GM19351 (cell line): Measurements from ENCODE around the gene SWSAP1.
"Not testable (repeated sequence)": the region's sequence is repeated elsewhere in the genome, so short reads cannot be mapped to it uniquely, and the experiment has no call there.

Experiments
- ATAC-seq: cut with Tn5 transposase; IDR thresholded peaks from one replicate; pipeline ENCODE4 v1.9.1; 2021; ENCODE audit warnings: mild to moderate bottlenecking, moderate library complexity; ENCODE audit not compliant: unreplicated experiment

Gene SWSAP1

DNA sequence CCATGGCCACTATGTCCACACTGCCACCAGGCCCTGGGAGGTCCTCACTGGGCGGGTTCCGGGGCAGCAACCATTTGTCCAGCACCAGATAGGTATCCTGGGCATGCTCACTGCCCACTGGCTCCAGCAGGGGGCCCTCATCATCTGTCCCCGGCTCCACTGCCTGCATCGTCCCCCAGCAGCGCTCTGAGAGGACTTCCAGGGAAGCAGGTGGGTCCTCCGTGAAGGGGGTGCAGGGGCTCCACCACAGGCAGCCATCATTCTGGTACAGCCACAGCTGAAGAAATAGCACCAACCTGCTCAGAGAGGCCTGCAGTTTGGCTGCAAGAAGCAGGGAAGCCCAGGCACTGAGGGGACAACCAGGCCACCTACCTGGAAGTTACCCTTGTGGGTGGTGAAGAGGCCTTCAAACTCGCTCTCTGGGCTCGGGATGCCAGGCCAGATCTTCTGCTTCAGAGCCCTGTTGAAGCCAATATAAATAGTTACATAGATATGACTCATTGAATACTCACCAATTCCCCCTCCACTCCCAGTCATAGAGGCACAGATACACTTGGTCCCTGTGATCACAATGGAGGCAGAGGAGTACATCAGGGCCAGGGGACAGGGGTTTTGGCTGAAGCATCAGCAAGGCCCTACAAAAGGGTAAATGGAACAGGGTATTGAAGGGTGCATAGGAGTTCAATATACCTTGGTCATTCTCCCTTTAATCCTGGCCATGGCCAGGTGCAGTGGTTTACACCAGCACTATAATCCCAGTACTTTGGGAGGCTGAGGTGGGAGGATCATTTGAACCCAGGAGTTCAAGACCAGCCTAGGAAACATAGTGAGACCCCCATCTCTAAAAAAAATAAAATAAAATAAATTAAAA lies 4.1 kb downstream of the SWSAP1 start:
- ATAC-seq = no peak

DNA sequence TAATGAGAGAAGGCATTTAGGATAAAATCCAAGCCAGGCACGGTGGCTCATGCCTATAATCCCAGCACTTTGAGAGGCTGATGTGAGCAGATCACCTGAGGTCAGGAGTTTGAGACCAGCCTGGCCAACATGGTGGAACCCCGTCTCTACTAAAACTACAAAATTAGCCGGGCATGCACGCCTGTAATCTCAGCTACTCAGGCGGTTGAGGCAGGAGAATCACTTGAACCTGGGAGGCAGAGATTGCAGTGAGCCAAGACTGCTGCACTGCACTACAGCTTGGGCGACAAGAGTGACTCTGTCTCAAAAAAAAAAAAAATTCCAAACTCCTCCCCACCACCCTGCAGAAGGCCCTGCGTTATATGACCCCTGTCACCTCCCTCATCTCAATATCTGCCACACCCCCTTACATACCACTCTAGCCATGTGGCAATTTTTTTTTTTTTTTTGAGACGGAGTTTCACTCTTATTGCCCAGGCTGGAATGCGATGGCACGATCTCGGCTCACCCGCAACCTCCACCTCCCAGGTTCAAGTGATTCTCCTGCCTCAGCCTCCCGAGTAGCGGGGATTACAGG lies 4.9 kb downstream of the SWSAP1 start:
- ATAC-seq = not testable (repeated sequence)

DNA sequence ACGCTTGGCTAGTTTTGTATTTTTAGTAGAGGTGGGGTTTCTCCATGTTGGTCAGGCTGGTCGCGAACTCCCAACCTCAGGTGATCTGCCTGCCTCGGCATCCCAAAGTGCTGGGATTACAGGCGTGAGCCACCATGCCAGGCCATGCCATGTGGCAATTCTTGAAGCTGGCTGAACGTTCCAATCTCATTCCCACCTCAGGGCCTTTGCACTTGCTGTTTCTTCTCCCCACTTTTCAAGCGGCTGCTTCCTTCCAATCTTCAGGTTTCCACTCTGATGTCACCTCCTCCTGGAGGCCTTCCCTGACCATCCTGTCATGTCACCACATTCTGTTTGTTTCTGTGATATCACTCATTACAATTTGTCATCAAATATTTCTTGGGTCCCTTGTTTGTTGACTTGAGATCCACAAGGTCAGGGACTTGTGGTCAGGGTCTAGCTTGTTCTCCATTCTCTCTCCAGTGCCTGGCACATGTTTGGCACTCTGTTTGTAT lies 5.4 kb downstream of the SWSAP1 start:
- ATAC-seq = no peak

DNA sequence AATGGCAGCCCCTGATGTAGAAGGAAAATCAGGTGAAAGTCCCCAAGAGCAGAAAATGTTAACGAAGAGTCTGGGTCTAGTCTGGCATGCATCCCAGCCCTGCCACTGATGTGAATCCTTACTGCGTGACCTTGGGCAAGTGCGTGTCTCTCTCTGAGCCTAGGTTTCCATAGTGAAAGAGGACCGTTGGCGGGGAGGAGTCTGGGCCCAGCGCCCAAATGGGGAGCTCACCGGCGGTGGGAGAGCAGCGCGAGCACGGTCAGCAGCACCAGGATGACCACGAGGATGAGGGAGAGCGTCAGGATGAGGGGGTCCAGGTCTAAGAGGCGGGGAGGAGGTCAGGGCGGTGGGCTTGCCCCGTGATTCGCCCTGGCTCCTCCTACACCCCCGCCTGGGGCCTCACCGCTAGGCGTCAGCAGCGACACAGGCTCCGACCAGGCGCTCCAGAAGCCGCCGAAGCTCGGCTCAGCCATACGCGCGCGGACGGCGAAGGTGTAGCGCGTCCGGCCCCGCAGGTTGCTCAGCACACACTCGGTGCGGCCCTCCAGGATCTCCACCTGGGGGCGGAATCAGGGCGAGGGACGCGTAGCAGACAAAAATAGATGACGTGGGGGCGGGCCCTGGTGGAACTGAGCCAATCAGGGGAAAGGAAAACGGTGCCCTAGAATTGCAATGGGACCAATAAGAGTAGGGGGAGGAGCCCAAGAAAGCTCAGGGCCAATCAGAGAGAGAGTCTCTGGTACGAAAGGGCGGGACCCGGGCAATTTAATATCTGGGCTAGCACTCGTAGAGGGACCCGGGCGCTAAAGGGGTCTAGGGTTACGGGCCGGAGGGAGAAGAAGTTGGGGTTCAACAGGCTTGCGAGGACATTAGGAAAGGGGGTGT lies 6.4 kb downstream of the SWSAP1 start:
- ATAC-seq = peak; percentile 68

DNA sequence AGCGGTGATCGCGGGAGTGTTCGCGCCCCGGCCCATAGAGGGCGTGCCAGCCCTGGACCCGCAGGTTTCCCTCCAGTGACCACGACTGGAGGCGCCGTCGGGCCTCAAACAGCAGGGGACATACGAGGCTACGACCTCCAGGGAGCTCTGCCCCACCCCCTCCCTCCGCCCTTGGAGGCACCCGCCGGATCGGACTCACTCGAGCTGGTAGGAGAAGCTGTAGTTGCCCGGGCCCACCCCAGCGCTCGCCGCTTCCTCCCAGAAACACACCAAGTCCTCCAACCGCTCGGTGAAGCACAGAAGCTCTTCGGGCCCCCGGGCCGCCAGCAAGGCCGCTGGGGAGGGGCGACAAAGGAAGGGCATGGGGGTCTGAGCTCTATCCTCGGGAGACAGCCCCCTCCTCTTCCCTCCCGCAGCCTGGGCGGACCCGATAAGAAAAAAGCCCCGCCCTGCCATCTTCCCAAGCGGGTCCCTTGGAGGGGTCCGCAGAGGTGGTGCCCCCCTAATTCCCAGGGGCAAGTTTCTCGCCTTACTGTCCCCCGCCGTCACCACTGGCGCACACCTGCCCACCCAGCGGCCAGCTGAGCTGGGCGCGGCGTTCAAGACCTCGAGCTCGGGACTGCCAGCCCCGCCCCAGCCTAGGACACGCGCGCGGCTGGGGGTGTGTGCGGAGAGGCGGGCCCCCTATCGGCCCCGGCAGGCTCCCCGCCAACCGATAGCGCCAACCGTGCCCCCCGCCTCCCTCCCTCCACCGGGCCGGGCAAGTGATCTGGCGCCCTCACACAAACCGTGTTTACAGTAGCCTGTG lies 8.6 kb downstream of the SWSAP1 start:
- no peak for ATAC-seq

DNA sequence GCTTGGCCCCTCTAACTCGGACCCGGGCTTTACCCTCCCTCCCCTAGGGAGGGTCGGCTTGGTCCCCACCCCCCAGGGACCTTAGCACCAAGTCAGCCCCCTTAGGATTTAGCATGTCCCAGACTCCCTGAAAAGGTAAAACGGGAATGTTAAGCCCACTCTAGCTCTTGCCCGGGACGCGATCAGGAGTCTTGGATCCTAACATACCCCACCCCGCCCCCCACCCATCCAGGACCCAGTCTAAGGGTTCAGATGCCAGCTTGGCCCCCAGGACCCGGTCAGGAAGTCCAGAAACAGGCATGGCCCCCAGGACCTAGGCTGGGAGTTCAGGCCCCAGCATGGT lies 9.2 kb downstream of the SWSAP1 start:
- no peak for ATAC-seq

DNA sequence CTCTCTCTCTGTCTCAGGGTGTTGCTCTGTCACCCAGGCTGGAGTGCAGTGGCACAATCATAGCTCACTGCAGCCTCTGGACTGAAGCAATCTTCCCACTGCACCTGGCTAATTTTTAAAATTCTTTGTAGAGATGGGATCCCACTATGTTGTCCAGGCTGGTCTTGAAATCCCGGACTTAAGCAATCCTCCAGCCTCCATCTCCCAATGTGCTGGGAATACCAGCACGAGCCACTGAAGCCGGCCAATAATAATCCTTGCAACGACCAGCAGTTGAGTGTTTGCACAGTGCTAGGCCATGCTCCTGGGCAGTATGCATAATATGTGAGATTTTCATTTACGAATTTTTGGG lies 10.3 kb downstream of the SWSAP1 start:
- no peak for ATAC-seq

DNA sequence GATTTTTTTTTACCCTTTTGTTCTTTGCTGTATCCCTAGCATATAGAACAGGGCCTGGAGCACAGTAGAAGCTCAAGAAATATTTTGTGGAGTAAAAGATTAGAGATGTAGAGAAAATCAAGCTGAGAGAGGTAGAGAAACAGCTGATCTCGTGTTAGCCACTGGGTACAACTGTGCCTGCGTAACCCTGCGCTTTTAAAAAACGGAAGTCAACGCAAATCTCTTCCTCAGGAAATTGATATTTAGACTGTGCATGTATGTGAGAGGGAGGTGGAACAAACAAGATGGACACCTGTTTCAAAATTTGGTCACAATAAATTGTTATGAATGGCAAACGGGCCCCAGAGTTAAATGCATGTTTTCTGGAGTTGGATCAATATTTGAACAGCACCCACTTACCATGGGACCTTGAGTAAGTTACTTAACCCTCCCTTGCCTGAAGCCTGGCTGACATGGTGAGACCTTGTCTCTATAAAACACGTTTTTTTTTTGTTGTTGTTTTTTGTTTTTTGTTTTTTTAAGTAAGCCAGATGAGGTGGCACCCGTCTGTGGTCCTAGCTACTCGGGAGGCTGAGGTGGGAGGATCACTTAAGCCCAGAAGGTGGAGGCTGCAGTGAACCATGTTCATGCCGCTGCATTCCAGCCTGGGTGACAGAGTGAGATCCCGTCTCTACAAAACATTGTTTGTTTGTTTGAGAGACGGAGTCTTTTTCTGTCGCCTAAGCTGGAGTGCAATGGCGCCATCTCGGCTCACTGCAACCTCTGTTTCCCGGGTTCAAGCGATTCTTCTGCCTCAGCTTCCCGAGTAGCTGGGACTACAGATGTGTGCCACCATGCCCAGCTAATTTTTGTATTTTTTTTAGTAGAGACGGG lies 12.9 kb downstream of the SWSAP1 start:
- no peak for ATAC-seq

DNA sequence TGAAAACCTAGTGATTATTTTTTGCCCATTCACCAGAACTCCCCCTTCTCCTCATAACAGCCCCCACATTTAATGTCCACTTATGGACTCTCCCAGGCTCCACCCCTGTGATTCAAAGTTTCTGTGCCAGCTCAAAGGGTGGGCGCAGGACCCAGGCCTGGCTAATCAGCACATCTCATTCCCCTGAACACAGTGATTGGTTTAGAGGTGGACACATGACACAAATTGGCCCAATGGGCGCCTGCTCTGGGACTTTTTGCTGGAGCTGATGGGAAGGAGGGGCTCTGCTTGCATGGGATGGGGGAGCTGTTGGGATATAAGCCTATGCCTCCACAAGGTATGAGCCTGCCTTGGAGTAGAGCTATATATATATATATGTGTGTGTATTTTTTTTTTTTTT lies 15.9 kb downstream of the SWSAP1 start:
- no peak for ATAC-seq

DNA sequence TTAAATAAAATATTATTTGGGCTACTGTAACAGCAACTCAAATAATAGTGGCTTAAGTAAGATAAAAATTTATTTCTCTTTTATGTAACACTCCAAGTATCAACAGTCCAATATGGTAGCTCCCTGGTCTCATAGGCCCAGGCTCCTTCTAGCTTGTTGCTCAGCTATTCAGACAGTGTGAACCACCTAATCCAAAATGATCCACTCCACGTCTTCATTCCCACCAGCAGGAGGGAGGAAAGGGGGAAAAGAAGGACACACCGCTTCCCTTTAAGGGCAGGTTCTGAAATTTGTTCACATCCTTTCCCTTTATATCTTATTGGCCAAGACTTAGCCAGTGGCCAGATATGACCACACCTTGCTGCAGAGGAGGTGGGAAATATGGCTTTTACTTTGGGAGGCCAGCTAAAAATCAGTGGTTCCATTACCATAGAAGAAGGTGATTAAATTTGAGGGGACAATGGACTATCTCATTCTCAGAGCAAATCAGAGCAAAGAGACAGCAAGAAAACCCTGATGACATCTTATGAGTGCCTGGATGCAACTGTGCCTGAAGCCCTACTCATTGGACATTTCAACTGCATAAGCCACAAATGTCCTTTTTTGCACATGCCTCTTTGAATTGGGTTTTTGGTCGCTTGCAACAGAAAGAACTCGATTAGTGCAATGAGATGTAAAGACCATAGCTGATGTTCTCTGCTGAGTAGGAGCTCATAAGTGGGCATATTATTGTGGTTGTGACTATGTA lies 16.6 kb downstream of the SWSAP1 start:
- no peak for ATAC-seq

DNA sequence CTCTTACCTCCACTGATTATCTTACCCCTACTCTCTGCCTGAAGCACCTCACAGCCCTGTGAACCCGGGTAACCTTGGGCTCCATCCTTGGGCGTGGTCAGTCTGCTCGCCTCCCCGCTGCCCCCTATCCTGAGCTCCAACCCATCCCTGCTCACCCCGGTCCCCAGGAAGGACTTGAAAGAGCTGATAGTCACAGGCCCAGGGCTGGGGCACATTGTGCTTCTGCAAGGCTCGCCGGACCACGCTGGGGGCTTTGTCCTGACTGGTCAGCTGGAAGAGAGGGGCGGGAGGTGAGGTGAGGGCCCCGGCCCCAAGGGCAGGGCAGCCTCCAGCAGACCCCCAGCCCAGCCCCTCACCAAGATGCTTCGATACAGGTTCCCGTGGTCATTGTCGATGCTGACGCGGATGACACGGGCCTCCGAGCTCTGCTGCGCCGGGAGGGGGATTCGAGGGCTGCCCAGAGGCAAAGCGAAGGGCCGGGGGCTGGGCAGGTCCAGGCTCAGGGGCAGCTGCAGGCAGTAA lies 22.7 kb downstream of the SWSAP1 start:
- no peak for ATAC-seq

DNA sequence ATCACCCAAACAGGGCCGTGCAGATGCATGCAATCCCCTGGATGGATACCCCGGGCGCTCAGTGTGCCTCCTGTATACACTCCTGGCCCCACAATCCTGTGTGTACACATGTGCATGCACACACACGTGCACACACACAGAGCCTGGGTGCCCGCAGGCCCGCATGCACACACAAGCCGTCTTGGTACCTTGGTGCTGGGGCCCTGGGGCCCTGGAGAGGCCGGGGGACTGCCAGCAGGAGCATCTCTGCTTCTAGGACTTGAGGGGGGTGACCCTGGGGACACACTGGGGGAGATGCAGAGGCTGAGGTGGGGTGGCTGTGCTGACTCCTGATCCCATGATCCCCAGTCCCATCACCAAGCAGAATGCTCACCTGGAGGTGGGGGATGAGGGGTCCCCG lies 25.2 kb downstream of the SWSAP1 start:
- ATAC-seq = no peak

DNA sequence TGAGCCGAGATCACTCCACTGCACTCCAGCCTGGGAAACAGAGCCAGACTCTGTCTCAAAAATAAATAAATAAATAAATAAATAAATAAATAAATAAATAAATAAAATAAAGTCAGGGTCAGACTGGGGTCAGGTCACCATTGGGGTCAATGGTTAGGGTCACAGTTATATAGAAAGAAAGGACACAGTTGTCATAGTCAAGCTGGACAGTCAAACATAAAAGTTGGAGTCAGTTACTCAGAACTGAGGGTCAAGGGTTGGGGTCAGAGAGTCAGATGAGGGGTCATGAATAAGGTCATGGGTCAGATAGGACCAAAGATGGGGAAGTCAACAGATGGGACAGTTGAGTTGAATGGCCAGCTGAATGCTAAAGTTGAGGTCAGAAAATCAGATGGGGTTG lies 26.3 kb downstream of the SWSAP1 start:
- ATAC-seq = no peak

DNA sequence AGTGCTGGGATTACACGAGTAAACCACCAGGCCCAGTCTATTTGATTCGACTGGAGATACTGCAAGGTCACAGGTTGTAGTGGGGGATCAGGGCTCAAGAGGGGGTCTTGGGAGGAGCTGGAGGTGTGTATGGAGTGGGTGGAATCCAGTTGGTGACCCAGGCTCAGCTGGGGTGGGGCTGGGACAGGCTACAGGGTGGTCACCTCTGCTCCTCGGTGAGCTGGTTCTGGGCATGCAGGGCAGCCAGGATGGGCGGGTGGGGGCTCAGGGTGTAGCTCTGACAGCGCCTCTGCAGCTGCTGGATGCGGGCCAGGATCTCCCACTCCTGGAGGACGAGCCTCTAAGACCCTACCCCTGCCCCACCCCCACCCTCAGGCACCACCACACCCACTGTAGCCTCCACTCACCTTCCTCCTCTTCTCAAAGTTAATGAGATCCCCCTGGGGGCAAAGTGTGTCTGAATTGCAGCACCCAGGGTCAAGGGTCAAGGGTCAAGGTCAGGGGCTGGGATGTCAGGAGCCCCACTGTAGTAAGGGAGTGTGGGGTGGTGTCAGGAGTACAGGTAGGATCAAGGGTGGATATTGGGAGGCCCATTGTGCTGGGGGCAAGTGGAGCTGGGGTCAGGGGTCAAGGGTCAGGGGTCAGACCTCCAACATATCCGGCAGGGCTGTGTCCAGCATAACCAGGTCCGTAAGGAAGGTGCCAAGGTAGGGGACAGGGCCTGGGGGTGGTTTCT lies 27.5 kb downstream of the SWSAP1 start:
- no peak for ATAC-seq

DNA sequence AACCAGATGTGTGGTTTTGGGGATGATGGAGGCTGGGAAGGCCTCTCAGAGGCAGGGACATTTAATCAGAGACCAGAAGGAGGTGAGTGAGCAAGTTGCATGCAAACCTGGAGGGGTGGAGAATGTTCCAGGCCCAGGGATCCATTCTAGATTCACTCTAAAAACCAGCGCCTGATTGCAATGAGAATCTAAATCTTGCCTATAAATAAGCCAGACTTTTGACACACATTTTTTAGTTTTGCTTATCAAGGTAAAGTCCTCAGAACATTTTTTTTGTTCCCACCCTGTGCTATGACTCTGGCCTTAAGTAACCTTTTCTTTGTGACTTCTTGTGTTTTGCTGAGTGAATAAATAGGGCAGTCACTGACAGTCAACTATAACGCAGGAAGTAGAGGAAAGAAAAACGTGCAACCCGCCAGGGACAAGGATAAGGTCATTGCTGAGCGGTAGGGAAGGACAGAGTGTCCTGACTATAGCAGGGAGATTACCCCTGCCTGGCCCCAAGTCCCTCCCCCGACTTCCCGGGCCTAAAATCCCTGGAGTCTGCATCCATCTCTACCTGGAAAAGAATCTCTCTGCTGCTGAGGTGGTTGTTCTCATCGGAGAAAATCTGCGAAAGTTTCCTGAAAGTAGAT lies 30.2 kb downstream of the SWSAP1 start:
- no peak for ATAC-seq

DNA sequence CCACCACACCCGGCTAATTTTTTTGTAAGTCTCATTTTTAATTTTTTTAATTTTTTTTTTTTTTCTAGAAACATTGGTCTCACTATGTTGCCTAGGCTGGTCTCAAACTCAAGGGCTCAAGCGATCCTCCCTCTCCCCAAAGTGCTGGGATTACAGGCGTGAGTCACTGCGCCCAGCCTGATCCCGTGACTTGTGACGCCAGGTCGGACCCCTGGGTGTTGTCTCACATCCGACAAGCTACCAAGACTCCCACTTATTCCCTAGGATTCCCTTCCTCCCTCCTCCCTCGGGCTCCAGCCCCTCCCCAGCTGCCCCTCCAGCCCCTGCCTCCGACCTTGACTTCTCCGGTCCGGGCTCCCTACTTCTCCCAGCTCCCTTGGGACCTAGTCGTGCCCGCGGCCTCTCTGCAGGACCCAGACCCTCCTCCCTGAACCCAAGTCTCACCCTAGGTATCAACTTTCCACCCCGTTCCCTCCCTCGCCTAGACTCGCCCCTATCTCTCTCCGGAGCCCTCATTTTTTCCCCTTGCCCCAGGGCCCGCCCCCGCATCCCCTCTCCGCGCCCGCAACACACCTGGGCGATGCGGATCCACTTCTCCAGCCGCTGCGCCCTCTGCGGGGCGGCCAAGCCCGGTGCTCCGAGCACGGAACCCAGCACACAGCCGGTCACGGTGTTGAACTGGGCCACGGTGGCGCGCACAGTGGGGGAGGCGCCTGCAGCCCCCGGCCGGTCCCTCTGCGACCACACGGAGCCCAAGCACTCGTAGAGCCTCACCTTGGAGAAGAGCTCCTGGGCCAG lies 31.6 kb downstream of the SWSAP1 start:
- no peak for ATAC-seq

DNA sequence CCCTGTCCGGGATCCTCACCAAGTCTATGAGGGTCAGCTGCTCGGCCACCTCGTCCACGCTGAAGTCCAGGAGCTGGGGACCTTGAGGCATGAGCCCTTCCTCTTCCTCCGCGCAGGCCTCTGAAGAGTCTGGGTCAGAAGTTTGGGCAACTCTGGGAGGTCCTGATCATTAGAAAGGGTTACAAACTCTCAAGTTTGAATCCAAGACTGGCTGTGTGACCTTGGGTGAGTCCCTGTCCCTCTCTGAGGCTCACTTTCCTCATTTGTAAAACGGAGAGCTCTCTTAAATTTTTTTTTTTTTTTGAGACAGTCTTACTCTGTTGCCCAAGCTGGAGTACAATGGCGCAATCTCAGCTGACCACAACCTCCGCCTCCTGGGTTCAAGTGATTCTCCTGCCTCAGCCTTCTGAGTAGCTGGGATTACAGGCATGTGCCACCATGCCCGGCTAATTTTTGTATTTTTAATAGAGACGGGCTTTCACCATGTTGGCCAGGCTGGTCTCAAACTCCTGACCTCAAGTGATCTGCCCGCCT lies 32.3 kb downstream of the SWSAP1 start:
- ATAC-seq = not testable (repeated sequence)
